Neural cell (in vitro differentiated cells): ENCODE data around the gene PINLYP. TPM values are rescaled to one million over a fixed set of nuclear protein-coding genes. Genes with fewer than 3 reads are reported as not detected.

ENCODE experiments used
- H2AFZ ChIP-seq: fragments of 200-600, 300-800 bp; sonication (generic), shearing (Covaris generic); 2 replicates; pipeline ENCODE4 v1.6.0; 2014; ENCODE audit warnings: low read depth, mild to moderate bottlenecking, antibody characterized with exemption, low read length, moderate library complexity
- H3F3A ChIP-seq: fragments of 200-600 bp; shearing (Covaris generic); 2 replicates; pipeline ENCODE4 v1.6.1; 2016; ENCODE audit warnings: mild to moderate bottlenecking, moderate library complexity, mixed read lengths, antibody characterized with exemption, low read length; ENCODE audit not compliant: insufficient read depth, poor library complexity, severe bottlenecking
- H3K27ac ChIP-seq: fragments of 200-600, 300-800 bp; sonication (generic), shearing (Covaris generic); 2 replicates; pipeline ENCODE4 v1.5.1; 2014; ENCODE audit warnings: mild to moderate bottlenecking, low read length, moderate library complexity
- H3K27me3 ChIP-seq: fragments of 300-800, 200-600 bp; sonication (generic), shearing (Covaris generic); 2 replicates; pipeline ENCODE4 v1.6.0; 2014; ENCODE audit warnings: mild to moderate bottlenecking, low read depth, low read length, moderate library complexity; ENCODE audit not compliant: insufficient read depth
- H3K36me3 ChIP-seq: fragments of 300-800, 200-600 bp; sonication (generic), shearing (Covaris generic); 2 replicates; pipeline ENCODE4 v1.5.1; 2014; ENCODE audit warnings: mild to moderate bottlenecking, antibody characterized with exemption, low read length, moderate library complexity; ENCODE audit not compliant: insufficient read depth
- H3K4me2 ChIP-seq: fragments of 300-800, 200-600 bp; sonication (generic), shearing (Covaris generic); 2 replicates; pipeline ENCODE4 v1.6.0; 2014; ENCODE audit warnings: mild to moderate bottlenecking, low read length
- H3K4me3 ChIP-seq: fragments of 300-800, 200-600 bp; sonication (generic), shearing (Covaris generic); 2 replicates; pipeline ENCODE4 v1.5.1; 2014; ENCODE audit warnings: mild to moderate bottlenecking, low read length, moderate library complexity
- H3K79me2 ChIP-seq: fragments of 200-600 bp; shearing (Covaris generic); replicated peaks from 2 replicates; pipeline ENCODE4 v1.6.0; 2014; ENCODE audit warnings: mild to moderate bottlenecking, low read length, moderate library complexity; ENCODE audit not compliant: insufficient read depth
- H3K9ac ChIP-seq: fragments of 300-800, 200-600 bp; sonication (generic), shearing (Covaris generic); 2 replicates; pipeline ENCODE4 v1.6.1; 2016; ENCODE audit warnings: mild to moderate bottlenecking, low read length, mixed read lengths
- H3K9me2 ChIP-seq: fragments of 200-600 bp; shearing (Covaris generic); 2 replicates; pipeline ENCODE4 v1.6.1; 2016; ENCODE audit warnings: mild to moderate bottlenecking, low read length, mixed read lengths; ENCODE audit not compliant: insufficient read depth
- H3K9me3 ChIP-seq: fragments of 200-600, 300-800 bp; sonication (generic), shearing (Covaris generic); 2 replicates; pipeline ENCODE4 v1.6.1; 2016; ENCODE audit warnings: mild to moderate bottlenecking, mixed run types, low read length, moderate library complexity, mixed read lengths
- H4K20me1 ChIP-seq: fragments of 200-600 bp; shearing (Covaris generic); 2 replicates; pipeline ENCODE4 v1.6.1; 2016; ENCODE audit warnings: mild to moderate bottlenecking, mixed run types; ENCODE audit not compliant: insufficient read depth
- CTCF ChIP-seq: fragments of 450-650 bp; IDR thresholded peaks from 2 replicates; pipeline ENCODE4 v1.5.1; 2014; ENCODE audit warnings: antibody characterized with exemption, mild to moderate bottlenecking, moderate library complexity; ENCODE audit not compliant: poor library complexity, severe bottlenecking
- EP300 ChIP-seq: fragments of 450-650 bp; conservative IDR thresholded peaks from 2 replicates; pipeline ENCODE4 v1.6.1; 2014; ENCODE audit warnings: antibody characterized with exemption, mild to moderate bottlenecking, moderate library complexity; ENCODE audit not compliant: poor library complexity, severe bottlenecking
- EZH2 ChIP-seq: fragments of 200-600, 300-800 bp; shearing (Covaris generic), sonication (generic); IDR thresholded peaks from 2 replicates; pipeline ENCODE4 v1.6.1; 2014; ENCODE audit warnings: antibody characterized with exemption, low read length, borderline replicate concordance, mild to moderate bottlenecking; ENCODE audit not compliant: insufficient read depth, poor library complexity, severe bottlenecking
- MXI1 ChIP-seq: fragments of 450-650 bp; conservative IDR thresholded peaks from 2 replicates; pipeline ENCODE4 v1.6.1; 2014; ENCODE audit warnings: antibody characterized with exemption, mild to moderate bottlenecking; ENCODE audit not compliant: poor library complexity, severe bottlenecking
- POLR2AphosphoS5 ChIP-seq: IDR thresholded peaks from 2 replicates; pipeline ENCODE4 v1.6.1; 2012
- RAD21 ChIP-seq: fragments of 450-650 bp; conservative IDR thresholded peaks from 2 replicates; pipeline ENCODE4 v1.6.1; 2014; ENCODE audit warnings: antibody characterized with exemption, mild to moderate bottlenecking, moderate library complexity
- REST ChIP-seq: IDR thresholded peaks from 2 replicates; pipeline ENCODE4 v1.6.1; 2012; ENCODE audit warnings: borderline replicate concordance
- SMC3 ChIP-seq: fragments of 450-650 bp; conservative IDR thresholded peaks from 2 replicates; pipeline ENCODE4 v1.6.1; 2014; ENCODE audit warnings: antibody characterized with exemption, mild to moderate bottlenecking, moderate library complexity; ENCODE audit not compliant: poor library complexity
- TAF1 ChIP-seq: IDR thresholded peaks from 2 replicates; pipeline ENCODE4 v1.6.1; 2012; ENCODE audit warnings: low read depth
- polyA plus RNA-seq: library from polyadenylated mRNA; depleted of rRNA; stranded (reverse); fragments of >200 nt; gene quantifications from 2 replicates; pipeline ENCODE4 v1.2.3, GENCODE V29; 2014

The PINLYP gene
- polyA plus RNA-seq, 1 donor from 2014 or later: 1.9 TPM

GRCh38 chr19:43606569-43607229 lies 31.1 kb downstream of the PINLYP start:
- TF ChIP-seq EZH2: no peak
- no peak for TF ChIP-seq TAF1
- TF ChIP-seq RAD21: no peak
- no peak for TF ChIP-seq CTCF
- TF ChIP-seq SMC3: no peak
- no peak for TF ChIP-seq REST
- no peak for TF ChIP-seq POLR2AphosphoS5
- no peak for TF ChIP-seq MXI1
- peaks cover under 1% of the 10 kb centered on the region for H3K79me2 ChIP-seq
- H4K20me1 ChIP-seq: no peaks in the 10 kb centered on the region
- H3F3A ChIP-seq: no peaks in the 10 kb centered on the region
- no peaks in the 10 kb centered on the region for H3K9me3 ChIP-seq
- H3K9me2 ChIP-seq: no peaks in the 10 kb centered on the region
- no peaks in the 10 kb centered on the region for H3K27me3 ChIP-seq
- no peak overlapping the region for H3K4me2 ChIP-seq
- no peak overlapping the region for H3K9ac ChIP-seq
- H3K27ac ChIP-seq: no peak overlapping the region
- no peak overlapping the region for H2AFZ ChIP-seq
- H3K36me3 ChIP-seq: no peaks in the 10 kb centered on the region
- H3K4me3 ChIP-seq: no peak overlapping the region

- Histone ChIP-seq H2AFZ (no peak overlapping the region), H3K9me2 (no peaks in the 10 kb centered on the region), H3K4me2 (no peak overlapping the region), H3K9ac (no peak overlapping the region), H3K27me3 (no peaks in the 10 kb centered on the region), H3K79me2 (peaks cover 7% of the 10 kb centered on the region), H3F3A (no peaks in the 10 kb centered on the region), H3K36me3 (no peaks in the 10 kb centered on the region), H3K4me3 (no peak overlapping the region), H3K9me3 (no peaks in the 10 kb centered on the region), H3K27ac (no peak overlapping the region), H4K20me1 (peaks cover 4% of the 10 kb centered on the region)
- TF ChIP-seq EZH2 (no peak), CTCF (no peak), TAF1 (no peak), EP300 (no peak), RAD21 (no peak), REST (no peak), MXI1 (no peak), SMC3 (no peak), POLR2AphosphoS5 (no peak)
Observed at GRCh38 chr19:43607238-43608205, 31.9 kb downstream of the PINLYP start.
